ENCODE data around the gene NID1. TPM values are rescaled to one million over a fixed set of nuclear protein-coding genes. Genes with fewer than 3 reads are reported as not detected.
A peak's percentile ranks its signal among the peaks of the same experiment; 100 is the strongest.

Gene NID1
- total RNA-seq, 6 donors from 2014 or later, result 26.8 to 81.1 (median 46.1) TPM

DNA sequence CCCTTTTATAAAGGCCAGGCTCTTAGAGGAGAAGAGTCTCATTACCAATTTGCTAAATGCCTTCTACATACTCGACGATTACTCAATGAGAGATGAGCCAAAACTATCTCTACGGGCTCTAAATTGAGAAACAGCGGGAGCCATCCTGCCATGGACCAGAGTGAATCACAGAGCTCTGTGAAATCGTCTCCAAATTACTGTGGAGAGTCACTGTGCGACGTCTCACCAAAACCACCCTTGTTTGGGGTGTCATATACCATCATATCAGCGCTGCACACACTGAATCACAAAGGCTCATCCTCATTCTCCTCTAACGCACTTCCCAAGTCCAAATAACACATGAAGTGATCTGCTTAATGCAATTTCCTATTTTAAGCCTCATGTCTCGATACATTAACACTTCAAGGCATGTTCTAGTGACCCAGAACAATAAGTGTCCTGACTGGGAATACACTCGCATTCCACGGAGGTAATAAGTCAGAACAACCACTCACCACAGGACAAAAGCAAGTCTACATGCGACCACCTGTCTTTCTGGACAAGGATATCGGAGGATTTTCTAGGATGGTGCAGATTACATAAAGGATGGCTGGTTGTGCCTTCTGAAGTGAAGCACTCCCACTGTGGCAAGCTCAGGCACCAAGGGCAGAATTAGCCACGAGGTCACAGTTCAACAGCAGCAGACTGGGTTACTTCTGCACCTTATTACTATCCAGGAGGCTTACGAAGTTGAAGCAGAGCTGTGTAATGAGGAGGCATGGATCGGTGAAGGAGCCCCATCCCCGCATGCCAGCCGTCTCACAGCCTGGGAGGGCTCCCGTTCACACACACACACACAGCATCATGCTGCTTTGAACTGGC is 44.3 kb downstream of the NID1 start:
- H3K27ac ChIP-seq, result peak overlapping the region; percentile 27 to 80 (median 74)
- WGBS, 2 donors, result 88 to 89% methylated on average over 19 to 20 of the region's 20 CpGs

GRCh38 chr1:236018885-236019453 is 45.9 kb downstream of the NID1 start:
- Histone ChIP-seq H3K4me3 (no peak overlapping the region), H3K27ac (peak overlapping the region; percentile 68 to 87 (median 78)), H3K36me3 (peaks cover 0 to 55% (median 3%) of the 10 kb centered on the region in 4 donors), H3K4me1 (peaks cover 0 to 18% (median 9%) of the 10 kb centered on the region in 4 donors), H3K27me3 (no peaks in the 10 kb centered on the region), H3K9me3 (no peaks in the 10 kb centered on the region)
- 73 to 74% methylated on average over 4 to 5 of the region's 5 CpGs for WGBS, 2 donors
- peak in 2 of 4 donors; percentile 24 to 70 for TF ChIP-seq EP300 (IDR thresholded peaks at IDR 0.05)
- TF ChIP-seq POLR2AphosphoS5 (IDR thresholded peaks at IDR 0.05), result peak; percentile 73 to 81
- TF ChIP-seq POLR2A (IDR thresholded peaks at IDR 0.05), result no peak
- TF ChIP-seq, protein P1, sequence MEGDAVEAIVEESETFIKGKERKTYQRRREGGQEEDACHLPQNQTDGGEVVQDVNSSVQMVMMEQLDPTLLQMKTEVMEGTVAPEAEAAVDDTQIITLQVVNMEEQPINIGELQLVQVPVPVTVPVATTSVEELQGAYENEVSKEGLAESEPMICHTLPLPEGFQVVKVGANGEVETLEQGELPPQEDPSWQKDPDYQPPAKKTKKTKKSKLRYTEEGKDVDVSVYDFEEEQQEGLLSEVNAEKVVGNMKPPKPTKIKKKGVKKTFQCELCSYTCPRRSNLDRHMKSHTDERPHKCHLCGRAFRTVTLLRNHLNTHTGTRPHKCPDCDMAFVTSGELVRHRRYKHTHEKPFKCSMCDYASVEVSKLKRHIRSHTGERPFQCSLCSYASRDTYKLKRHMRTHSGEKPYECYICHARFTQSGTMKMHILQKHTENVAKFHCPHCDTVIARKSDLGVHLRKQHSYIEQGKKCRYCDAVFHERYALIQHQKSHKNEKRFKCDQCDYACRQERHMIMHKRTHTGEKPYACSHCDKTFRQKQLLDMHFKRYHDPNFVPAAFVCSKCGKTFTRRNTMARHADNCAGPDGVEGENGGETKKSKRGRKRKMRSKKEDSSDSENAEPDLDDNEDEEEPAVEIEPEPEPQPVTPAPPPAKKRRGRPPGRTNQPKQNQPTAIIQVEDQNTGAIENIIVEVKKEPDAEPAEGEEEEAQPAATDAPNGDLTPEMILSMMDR (IDR thresholded peaks at IDR 0.05), result no peak
- ATAC-seq (ENCODE audit: low FRiP score in 2 of 2), result peak; percentile 83 to 85
- DNase-seq, result peak in 1 of 2 donors; percentile 47

More for the DNA sequence above, 44.3 kb downstream of the NID1 start:
- Histone ChIP-seq H3K36me3 (peaks cover 0 to 65% (median 10%) of the 10 kb centered on the region in 4 donors), H3K4me3 (no peak overlapping the region), H3K27me3 (no peaks in the 10 kb centered on the region), H3K4me1 (peaks cover 0 to 18% (median 9%) of the 10 kb centered on the region in 4 donors), H3K9me3 (no peaks in the 10 kb centered on the region)
- TF ChIP-seq EP300 (IDR thresholded peaks at IDR 0.05) (no peak), POLR2AphosphoS5 (IDR thresholded peaks at IDR 0.05) (no peak), POLR2A (IDR thresholded peaks at IDR 0.05) (no peak)
- TF ChIP-seq, protein P1 (IDR thresholded peaks at IDR 0.05), result no peak
- ATAC-seq (ENCODE audit: low FRiP score in 2 of 2), result peak in 1 of 2 donors; percentile 65
- peak in 1 of 2 donors; percentile 30 for DNase-seq

DNA sequence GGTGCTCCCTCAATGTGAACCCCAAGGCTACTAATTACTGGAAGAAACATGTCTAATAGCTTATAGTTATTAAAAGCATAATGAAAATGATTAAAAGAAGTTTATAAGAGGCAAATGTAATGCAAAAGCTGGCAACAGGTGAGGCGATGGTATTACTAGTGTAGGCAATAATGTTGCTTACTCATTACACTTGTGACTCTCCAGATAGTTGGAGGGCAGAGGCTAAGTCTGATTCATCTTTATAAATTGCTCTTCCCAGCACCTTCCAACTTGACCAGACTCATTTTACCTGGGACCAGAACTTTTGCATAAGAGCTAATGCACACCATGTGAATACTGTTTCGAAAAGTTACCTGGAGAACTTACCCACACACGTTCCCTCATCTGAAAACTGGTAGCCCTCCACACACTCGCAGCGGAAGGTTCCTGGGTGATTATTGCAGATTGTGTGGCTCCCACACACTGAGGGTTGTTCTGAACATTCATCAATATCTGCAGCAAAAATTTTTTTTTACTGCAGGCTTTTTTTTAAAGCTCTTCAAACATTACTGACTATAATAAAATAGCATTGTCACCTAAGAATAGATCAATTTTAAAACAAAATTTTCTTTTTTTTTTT is 48.0 kb downstream of the NID1 start:
- peaks cover 0 to 15% (median 9%) of the 10 kb centered on the region in 4 donors for H3K4me1 ChIP-seq
- H3K27ac ChIP-seq, result peak overlapping the region in 3 of 4 donors; percentile 75 to 76 (median 75)
- no peak for DNase-seq
- H3K4me3 ChIP-seq, result no peak overlapping the region
- no peaks in the 10 kb centered on the region for H3K27me3 ChIP-seq
- no peak for ATAC-seq (ENCODE audit: low FRiP score in 2 of 2)
- no peaks in the 10 kb centered on the region for H3K9me3 ChIP-seq
- peaks cover 0 to 52% (median under 1%) of the 10 kb centered on the region in 4 donors for H3K36me3 ChIP-seq
- WGBS, 2 donors, result 96 to 97% methylated on average over 5 of the region's 5 CpGs
- no peak for TF ChIP-seq POLR2AphosphoS5 (IDR thresholded peaks at IDR 0.05)
- TF ChIP-seq, protein P1 (IDR thresholded peaks at IDR 0.05), result no peak
- TF ChIP-seq EP300 (IDR thresholded peaks at IDR 0.05), result no peak
- TF ChIP-seq POLR2A (IDR thresholded peaks at IDR 0.05), result no peak

DNA sequence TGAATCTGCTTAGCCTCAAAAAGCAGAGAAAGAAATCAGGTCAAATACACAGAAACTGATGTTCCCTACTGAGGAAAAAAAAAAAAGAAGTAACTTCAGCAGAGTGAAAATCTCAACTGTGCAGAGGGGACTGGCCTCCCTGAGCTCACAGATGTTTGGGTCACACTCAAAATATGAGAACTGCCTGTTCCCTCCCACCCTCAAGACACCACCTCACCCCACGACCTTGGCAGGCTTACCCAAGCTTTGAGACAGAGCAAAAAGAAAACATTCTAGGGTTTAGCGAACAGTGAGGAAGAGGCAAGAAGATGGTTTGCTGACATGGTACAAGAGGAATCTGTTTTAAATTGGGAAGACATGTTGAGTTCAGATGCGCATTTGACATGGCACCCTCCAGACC is 48.8 kb downstream of the NID1 start:
- no peak for DNase-seq
- WGBS, 2 donors, result 62 to 73% methylated on average over 3 of the region's 3 CpGs

More for the DNA sequence above, 48.8 kb downstream of the NID1 start:
- Histone ChIP-seq H3K27ac (peak overlapping the region; percentile 21 to 76 (median 74)), H3K27me3 (no peaks in the 10 kb centered on the region), H3K4me1 (peaks cover 0 to 9% (median 4%) of the 10 kb centered on the region in 4 donors), H3K9me3 (no peaks in the 10 kb centered on the region), H3K4me3 (no peak overlapping the region), H3K36me3 (peaks cover 0 to 56% (median 3%) of the 10 kb centered on the region in 4 donors)
- TF ChIP-seq EP300 (IDR thresholded peaks at IDR 0.05), result peak in 2 of 4 donors; percentile 41 to 58
- TF ChIP-seq POLR2AphosphoS5 (IDR thresholded peaks at IDR 0.05), result peak; percentile 33 to 73
- TF ChIP-seq, protein P1 (IDR thresholded peaks at IDR 0.05), result no peak
- ATAC-seq (ENCODE audit: low FRiP score in 2 of 2), result peak in 1 of 2 donors; percentile 69

All from upper lobe of left lung (tissue), 6 donors.